K562 (cell line): ENCODE measurements around the gene IGF1R.

Experiments
- CEBPB ChIP-seq: fragments of 450-650 bp; IDR thresholded peaks from 2 replicates; pipeline ENCODE4 v1.6.1; 2016; ENCODE audit warnings: missing genetic modification characterization, missing compliant biosample characterization
- CTCF ChIP-seq, 3 experiments: IDR thresholded peaks in 2 of 3; conservative IDR thresholded peaks in 1 of 3; 2 replicates each; pipeline ENCODE4 v1.5.1; 2011 to 2012; ENCODE audit warnings: low read length in 3 of 3, mild to moderate bottlenecking in 3 of 3, control low read depth in 2 of 3, improper control_type of control experiment in 1 of 3, inconsistent platforms in 1 of 3, low read depth in 1 of 3, mixed read lengths in 1 of 3, moderate library complexity in 1 of 3; ENCODE audit not compliant: insufficient read depth in 2 of 3
- ESRRA ChIP-seq: fragments of 450-650 bp; IDR thresholded peaks from 2 replicates; pipeline ENCODE4 v1.6.1; 2014; ENCODE audit warnings: low read depth, mild to moderate bottlenecking, moderate library complexity, borderline replicate concordance
- FOXP1 ChIP-seq: sonication (generic); formaldehyde crosslinking; IDR thresholded peaks from 2 replicates; pipeline ENCODE4 v1.8.0; 2022; ENCODE audit warnings: mild to moderate bottlenecking, missing genetic modification reagents
- HDAC1 ChIP-seq, 2 experiments: fragments of 450-650 bp; IDR thresholded peaks; 2 replicates each; pipeline ENCODE4 v1.6.1; 2016 to 2017; ENCODE audit warnings: inconsistent platforms in 1 of 2, mild to moderate bottlenecking in 1 of 2, moderate library complexity in 1 of 2
- JUNB ChIP-seq: fragments of 450-650 bp; formaldehyde crosslinking; conservative IDR thresholded peaks from 2 replicates; pipeline ENCODE4 v1.4.0; 2020; ENCODE audit warnings: mild to moderate bottlenecking
- REST ChIP-seq, 2 experiments: fragments of 450-650 bp; formaldehyde crosslinking in 1 of 2; IDR thresholded peaks; 2 replicates each; pipeline versions ENCODE4 v1.4.0 to v1.6.1; 2014 to 2020; ENCODE audit warnings: mild to moderate bottlenecking in 2 of 2, borderline replicate concordance in 1 of 2, low read depth in 1 of 2
- SMARCC2 ChIP-seq: fragments of 450-650 bp; IDR thresholded peaks from 2 replicates; pipeline ENCODE4 v1.6.1; 2017; ENCODE audit warnings: antibody characterized with exemption, moderate library complexity, mild to moderate bottlenecking, low read depth
- SPI1 ChIP-seq: IDR thresholded peaks from 2 replicates; pipeline ENCODE4 v1.6.1; 2011; ENCODE audit warnings: low read depth, low read length, control low read depth, borderline replicate concordance
- TSHZ1 ChIP-seq: fragments of 250-450 bp; sonication (Bioruptor Pico); IDR thresholded peaks from 2 replicates; pipeline ENCODE4 v1.4.0; 2020; ENCODE audit warnings: mild to moderate bottlenecking, moderate library complexity
- ZNF316 ChIP-seq: fragments of 450-650 bp; IDR thresholded peaks from 2 replicates; pipeline ENCODE4 v1.6.1; 2016

GRCh38 chr15:98977441-98977840, 329.1 kb downstream of the IGF1R start:
- no peak for TF ChIP-seq SPI1
- TF ChIP-seq FOXP1 (CRISPR knock-in tag), result no peak
- no peak for TF ChIP-seq HDAC1 (IDR thresholded peaks at IDR 0.05)
- no peak for TF ChIP-seq CTCF (IDR thresholded peaks at IDR 0.05 in 2 of 3, conservative IDR thresholded peaks at IDR 0.05 in 1 of 3; ENCODE audit: insufficient read depth in 2 of 3, low read depth in 1 of 3, low read length in 3 of 3)
- TF ChIP-seq ESRRA, result no peak
- no peak for TF ChIP-seq ZNF316
- TF ChIP-seq TSHZ1 (CRISPR knock-in tag), result no peak
- no peak for TF ChIP-seq CEBPB (tag)
- no peak for TF ChIP-seq JUNB (CRISPR knock-in tag)
- no peak for TF ChIP-seq SMARCC2
- no peak for TF ChIP-seq REST (IDR thresholded peaks at IDR 0.05; ENCODE audit: borderline replicate concordance)
- no peak for TF ChIP-seq REST (CRISPR knock-in tag; IDR thresholded peaks at IDR 0.05; ENCODE audit: low read depth)
